ENCODE data around the gene PADI3. TPM values are rescaled to one million over a fixed set of nuclear protein-coding genes. Genes with fewer than 3 reads are reported as not detected.
A peak's percentile ranks its signal among the peaks of the same experiment; 100 is the strongest.

Gene PADI3
- total and polyA plus RNA-seq, 9 of the 15 experiments (the other 6 are each of a cell fraction or from before 2014, with no cell fraction given), result not detected

DNA sequence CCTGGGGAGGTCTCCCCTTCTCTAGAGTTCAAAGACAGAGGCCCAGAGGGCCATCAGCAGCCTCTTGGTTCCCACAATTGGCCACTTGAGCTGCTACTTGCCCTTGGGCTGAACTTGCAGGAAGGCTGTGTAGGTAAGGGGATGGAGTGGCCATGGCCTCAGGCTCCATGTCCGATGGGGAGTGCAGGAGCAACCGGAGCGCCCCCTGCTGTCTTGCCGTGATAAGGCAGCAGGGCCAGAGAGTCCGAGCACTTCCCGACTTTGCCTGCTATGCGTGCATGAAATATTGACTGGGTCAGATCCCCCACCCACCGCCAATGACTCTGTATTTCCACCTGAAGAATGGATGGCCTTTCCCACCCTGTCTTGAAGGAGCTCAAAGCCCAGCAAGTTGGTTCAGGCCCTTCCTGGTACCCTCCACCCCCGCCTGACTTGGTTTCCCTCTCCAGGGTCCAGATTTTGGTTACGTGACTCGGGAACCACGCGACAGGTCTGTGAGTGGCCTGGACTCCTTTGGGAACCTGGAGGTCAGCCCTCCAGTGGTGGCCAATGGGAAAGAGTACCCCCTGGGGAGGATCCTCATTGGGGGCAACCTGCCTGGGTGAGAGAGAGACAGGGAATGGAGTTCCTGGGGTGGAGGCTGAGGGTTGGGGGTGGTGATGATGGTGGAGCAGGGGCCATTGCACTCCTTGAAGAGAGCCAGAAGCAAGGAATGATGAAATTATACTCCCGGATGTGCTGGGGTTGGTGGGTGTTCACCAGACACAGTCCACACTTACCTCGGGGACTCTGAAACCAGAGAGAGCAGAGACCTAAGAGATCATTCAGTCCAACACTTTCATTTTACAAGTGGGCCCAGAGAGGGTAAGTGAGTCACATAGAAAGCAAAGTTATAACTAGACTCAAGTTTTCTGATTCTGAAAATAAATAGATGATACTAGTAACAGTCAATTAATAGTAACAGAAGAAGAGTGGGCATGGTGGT, 25.6 kb downstream of the PADI3 start (continued):
- TF ChIP-seq, protein P1, sequence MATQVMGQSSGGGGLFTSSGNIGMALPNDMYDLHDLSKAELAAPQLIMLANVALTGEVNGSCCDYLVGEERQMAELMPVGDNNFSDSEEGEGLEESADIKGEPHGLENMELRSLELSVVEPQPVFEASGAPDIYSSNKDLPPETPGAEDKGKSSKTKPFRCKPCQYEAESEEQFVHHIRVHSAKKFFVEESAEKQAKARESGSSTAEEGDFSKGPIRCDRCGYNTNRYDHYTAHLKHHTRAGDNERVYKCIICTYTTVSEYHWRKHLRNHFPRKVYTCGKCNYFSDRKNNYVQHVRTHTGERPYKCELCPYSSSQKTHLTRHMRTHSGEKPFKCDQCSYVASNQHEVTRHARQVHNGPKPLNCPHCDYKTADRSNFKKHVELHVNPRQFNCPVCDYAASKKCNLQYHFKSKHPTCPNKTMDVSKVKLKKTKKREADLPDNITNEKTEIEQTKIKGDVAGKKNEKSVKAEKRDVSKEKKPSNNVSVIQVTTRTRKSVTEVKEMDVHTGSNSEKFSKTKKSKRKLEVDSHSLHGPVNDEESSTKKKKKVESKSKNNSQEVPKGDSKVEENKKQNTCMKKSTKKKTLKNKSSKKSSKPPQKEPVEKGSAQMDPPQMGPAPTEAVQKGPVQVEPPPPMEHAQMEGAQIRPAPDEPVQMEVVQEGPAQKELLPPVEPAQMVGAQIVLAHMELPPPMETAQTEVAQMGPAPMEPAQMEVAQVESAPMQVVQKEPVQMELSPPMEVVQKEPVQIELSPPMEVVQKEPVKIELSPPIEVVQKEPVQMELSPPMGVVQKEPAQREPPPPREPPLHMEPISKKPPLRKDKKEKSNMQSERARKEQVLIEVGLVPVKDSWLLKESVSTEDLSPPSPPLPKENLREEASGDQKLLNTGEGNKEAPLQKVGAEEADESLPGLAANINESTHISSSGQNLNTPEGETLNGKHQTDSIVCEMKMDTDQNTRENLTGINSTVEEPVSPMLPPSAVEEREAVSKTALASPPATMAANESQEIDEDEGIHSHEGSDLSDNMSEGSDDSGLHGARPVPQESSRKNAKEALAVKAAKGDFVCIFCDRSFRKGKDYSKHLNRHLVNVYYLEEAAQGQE (IDR thresholded peaks at IDR 0.05; ENCODE audit: borderline replicate concordance), result peak; percentile 46; the same call in 1 of the 2 replicates
- TF ChIP-seq, protein P1 (CRISPR knock-in tag; IDR thresholded peaks at IDR 0.05; ENCODE audit: low read depth), result no peak
- TF ChIP-seq, protein P2, sequence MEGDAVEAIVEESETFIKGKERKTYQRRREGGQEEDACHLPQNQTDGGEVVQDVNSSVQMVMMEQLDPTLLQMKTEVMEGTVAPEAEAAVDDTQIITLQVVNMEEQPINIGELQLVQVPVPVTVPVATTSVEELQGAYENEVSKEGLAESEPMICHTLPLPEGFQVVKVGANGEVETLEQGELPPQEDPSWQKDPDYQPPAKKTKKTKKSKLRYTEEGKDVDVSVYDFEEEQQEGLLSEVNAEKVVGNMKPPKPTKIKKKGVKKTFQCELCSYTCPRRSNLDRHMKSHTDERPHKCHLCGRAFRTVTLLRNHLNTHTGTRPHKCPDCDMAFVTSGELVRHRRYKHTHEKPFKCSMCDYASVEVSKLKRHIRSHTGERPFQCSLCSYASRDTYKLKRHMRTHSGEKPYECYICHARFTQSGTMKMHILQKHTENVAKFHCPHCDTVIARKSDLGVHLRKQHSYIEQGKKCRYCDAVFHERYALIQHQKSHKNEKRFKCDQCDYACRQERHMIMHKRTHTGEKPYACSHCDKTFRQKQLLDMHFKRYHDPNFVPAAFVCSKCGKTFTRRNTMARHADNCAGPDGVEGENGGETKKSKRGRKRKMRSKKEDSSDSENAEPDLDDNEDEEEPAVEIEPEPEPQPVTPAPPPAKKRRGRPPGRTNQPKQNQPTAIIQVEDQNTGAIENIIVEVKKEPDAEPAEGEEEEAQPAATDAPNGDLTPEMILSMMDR (IDR thresholded peaks at IDR 0.05 in 2 of 3, conservative IDR thresholded peaks at IDR 0.05 in 1 of 3; ENCODE audit: insufficient read depth in 2 of 3, low read depth in 1 of 3, low read length in 3 of 3), result peak; percentile 89 to 95 (median 91)
- TF ChIP-seq HCFC1 (IDR thresholded peaks at IDR 0.05; ENCODE audit: low read depth, low read length), result no peak
- no peak for TF ChIP-seq TEAD4 (IDR thresholded peaks at IDR 0.05; ENCODE audit: low read length)
- TF ChIP-seq TEAD4 (CRISPR knock-in tag; IDR thresholded peaks at IDR 0.05; ENCODE audit: borderline replicate concordance), result 0 out of 2 replicates have a peak, but pooled peaks have one; percentile 12
- 0 out of 2 replicates have a peak, but pooled peaks have one; percentile 50 for TF ChIP-seq CTBP1 (IDR thresholded peaks at IDR 0.05; ENCODE audit: borderline replicate concordance)
- TF ChIP-seq KLF16 (IDR thresholded peaks at IDR 0.05), result peak; percentile 47; the same call in 1 of the 2 replicates
- no peak for TF ChIP-seq PHF20 (IDR thresholded peaks at IDR 0.05; ENCODE audit: partially characterized antibody)
- TF ChIP-seq CEBPG (CRISPR knock-in tag; IDR thresholded peaks at IDR 0.05), result no peak
- no peak for TF ChIP-seq CEBPG (tag; conservative IDR thresholded peaks at IDR 0.05 in 1 of 2, IDR thresholded peaks at IDR 0.05 in 1 of 2)
- TF ChIP-seq, protein P3, sequence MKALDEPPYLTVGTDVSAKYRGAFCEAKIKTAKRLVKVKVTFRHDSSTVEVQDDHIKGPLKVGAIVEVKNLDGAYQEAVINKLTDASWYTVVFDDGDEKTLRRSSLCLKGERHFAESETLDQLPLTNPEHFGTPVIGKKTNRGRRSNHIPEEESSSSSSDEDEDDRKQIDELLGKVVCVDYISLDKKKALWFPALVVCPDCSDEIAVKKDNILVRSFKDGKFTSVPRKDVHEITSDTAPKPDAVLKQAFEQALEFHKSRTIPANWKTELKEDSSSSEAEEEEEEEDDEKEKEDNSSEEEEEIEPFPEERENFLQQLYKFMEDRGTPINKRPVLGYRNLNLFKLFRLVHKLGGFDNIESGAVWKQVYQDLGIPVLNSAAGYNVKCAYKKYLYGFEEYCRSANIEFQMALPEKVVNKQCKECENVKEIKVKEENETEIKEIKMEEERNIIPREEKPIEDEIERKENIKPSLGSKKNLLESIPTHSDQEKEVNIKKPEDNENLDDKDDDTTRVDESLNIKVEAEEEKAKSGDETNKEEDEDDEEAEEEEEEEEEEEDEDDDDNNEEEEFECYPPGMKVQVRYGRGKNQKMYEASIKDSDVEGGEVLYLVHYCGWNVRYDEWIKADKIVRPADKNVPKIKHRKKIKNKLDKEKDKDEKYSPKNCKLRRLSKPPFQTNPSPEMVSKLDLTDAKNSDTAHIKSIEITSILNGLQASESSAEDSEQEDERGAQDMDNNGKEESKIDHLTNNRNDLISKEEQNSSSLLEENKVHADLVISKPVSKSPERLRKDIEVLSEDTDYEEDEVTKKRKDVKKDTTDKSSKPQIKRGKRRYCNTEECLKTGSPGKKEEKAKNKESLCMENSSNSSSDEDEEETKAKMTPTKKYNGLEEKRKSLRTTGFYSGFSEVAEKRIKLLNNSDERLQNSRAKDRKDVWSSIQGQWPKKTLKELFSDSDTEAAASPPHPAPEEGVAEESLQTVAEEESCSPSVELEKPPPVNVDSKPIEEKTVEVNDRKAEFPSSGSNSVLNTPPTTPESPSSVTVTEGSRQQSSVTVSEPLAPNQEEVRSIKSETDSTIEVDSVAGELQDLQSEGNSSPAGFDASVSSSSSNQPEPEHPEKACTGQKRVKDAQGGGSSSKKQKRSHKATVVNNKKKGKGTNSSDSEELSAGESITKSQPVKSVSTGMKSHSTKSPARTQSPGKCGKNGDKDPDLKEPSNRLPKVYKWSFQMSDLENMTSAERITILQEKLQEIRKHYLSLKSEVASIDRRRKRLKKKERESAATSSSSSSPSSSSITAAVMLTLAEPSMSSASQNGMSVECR (CRISPR knock-in tag; IDR thresholded peaks at IDR 0.05), result no peak
